Regular cardiac myocyte (primary cell): ENCODE data around the gene RSPRY1. TPM values are rescaled to one million over a fixed set of nuclear protein-coding genes. Genes with fewer than 3 reads are reported as not detected.

ENCODE experiments used
- total RNA-seq: library from RNA; depleted of rRNA; stranded (reverse); fragments of >200 nt; gene quantifications from 2 replicates; pipeline ENCODE4 v1.2.3, GENCODE V29; 2014

Gene RSPRY1
- 35.8 and 48.5 TPM in 2 replicates for total RNA-seq

GRCh38 chr16:57185945-57186871 lies at the start of gene RSPRY1, which contains the start of gene PSME3IP1:
RSPRY1 (plus strand) TSS chr16:57186329; CDS start chr16:57204659, 18,330 bp downstream.
PSME3IP1 (minus strand) TSS chr16:57186039; CDS start chr16:57173854, 12,185 bp downstream.

GRCh38 chr16:57244767-57245471 lies 58.8 kb downstream of the RSPRY1 start, which contains the start of gene ARL2BP:
ARL2BP (plus strand) TSS chr16:57245259; CDS start chr16:57245368, 109 bp downstream.

GRCh38 chr16:57284209-57284951 lies 98.3 kb downstream of the RSPRY1 start, which contains the start of gene PLLP:
PLLP (minus strand) TSS chr16:57284672; CDS start chr16:57284540, 132 bp downstream.

Other genes starting within 250 kb of the RSPRY1 start
- gene CETP, start 224.4 kb upstream of the RSPRY1 start, total RNA-seq: 0.19 and 0.56 TPM in 2 replicates
- 17.5 and 19.0 TPM in 2 replicates for gene NLRC5, start 196.8 kb upstream of the RSPRY1 start, total RNA-seq
- gene CPNE2, start 93.7 kb upstream of the RSPRY1 start, total RNA-seq: 7.3 and 15.3 TPM in 2 replicates
- 63.4 and 89.0 TPM in 2 replicates for gene PSME3IP1, start 290 bp upstream of the RSPRY1 start, total RNA-seq
- gene ARL2BP, start 58.9 kb downstream of the RSPRY1 start, total RNA-seq: 77.8 and 78.9 TPM in 2 replicates
- gene PLLP, start 98.3 kb downstream of the RSPRY1 start, total RNA-seq: under 0.01 TPM in 1 of 2 replicates, not detected in the other
- not detected in 2 replicates for gene CCL22, start 172.5 kb downstream of the RSPRY1 start, total RNA-seq
- 0.19 and 1.4 TPM in 2 replicates for gene CX3CL1, start 186.2 kb downstream of the RSPRY1 start, total RNA-seq
- not detected in 2 replicates for gene CCL17, start 218.4 kb downstream of the RSPRY1 start, total RNA-seq